Measurements from ENCODE around the gene TRPV6. TPM values are rescaled to one million over a fixed set of nuclear protein-coding genes. Genes with fewer than 3 reads are reported as not detected.

The TRPV6 gene
- total and polyA plus RNA-seq, 9 donors: 0.05 to 0.57 (median 0.09) TPM; not detected in 2

DNA sequence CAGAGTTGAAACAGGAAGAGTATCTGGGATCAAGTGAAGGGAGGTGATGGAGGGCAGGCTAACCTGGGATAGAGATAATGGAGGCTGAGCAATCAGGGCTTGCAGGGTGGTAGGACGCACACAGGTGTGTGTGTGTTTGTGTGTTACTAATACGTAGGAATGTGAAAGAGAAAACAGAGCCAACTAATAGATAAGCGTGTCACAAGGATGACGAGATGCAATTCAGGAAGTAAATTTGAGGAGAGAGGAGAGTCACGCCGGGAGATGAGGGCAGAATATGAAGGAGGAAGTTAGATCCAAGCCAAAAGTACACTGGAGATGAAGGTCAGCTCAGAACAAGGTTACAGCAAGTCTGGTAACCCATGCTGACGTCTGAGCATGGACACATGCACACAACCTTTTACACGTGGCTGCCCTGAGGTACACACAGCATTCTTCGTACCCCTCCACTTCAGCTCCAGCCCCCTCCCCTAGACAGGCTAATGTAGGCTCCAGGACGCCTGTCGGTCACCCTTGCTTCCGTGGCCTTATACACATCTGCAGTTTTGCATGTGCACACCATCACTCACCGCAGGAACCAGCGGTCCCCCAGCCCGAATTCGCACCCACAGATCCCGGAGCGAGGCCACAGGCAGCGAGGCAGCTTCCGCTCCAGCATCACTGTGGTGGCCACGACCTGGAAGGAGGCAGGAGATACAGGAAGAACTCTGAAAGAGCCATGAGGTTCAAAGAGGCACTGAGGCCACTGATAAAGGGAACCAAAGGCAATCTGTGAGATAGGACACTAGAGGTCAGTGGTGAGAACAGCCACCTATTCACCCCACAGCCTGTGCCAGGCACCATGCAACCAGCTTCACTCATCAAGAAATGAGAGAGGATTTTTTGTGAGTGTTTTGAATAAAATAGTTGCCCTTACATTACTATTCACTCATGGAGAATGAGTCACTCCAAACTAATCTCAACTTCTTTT, 23.7 kb upstream of the TRPV6 start:
- Histone ChIP-seq H3K27ac (ENCODE audit: low read length) (no peak overlapping the region), H3K27me3 (ENCODE audit: control insufficient read depth, insufficient read depth, low read length) (peaks cover 4% of the 10 kb centered on the region), H3K4me1 (ENCODE audit: control insufficient read depth, insufficient read depth, low read length) (no peaks in the 10 kb centered on the region), H3K9me3 (replicated peaks; ENCODE audit: control insufficient read depth, low read depth, low read length) (peaks cover 6% of the 10 kb centered on the region), H3K4me3 (ENCODE audit: low read length) (no peak overlapping the region), H3K36me3 (ENCODE audit: control insufficient read depth, insufficient read depth, low read length) (no peaks in the 10 kb centered on the region)
- 76% methylated on average over 19 of the region's 21 CpGs for WGBS (ENCODE audit: insufficient coverage)
- no peak for DNase-seq

DNA sequence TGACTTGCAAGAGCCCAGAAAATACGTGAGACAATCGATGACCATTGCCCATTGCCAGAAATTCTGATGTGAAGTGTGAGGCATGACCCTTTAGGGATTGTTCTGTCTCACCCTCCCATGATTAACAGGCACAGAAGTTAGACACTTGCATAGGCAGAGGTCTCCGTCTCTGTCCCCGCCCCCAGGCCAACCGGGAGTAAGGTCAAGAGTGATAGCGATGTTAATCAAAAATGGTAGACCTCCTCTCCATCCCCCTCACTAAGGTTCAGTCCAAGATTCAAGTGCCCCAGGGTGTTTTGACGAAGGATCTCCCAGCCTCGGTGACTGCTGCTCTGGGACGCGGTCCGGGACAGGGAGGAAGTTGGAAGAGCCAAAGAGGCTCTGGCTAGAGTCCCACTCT, 22.7 kb upstream of the TRPV6 start:
- no peak overlapping the region for H3K27ac ChIP-seq (ENCODE audit: low read length)
- H3K9me3 ChIP-seq (replicated peaks; ENCODE audit: control insufficient read depth, low read depth, low read length): peaks cover 6% of the 10 kb centered on the region
- H3K4me3 ChIP-seq (ENCODE audit: low read length): no peak overlapping the region
- peaks cover 4% of the 10 kb centered on the region for H3K27me3 ChIP-seq (ENCODE audit: control insufficient read depth, insufficient read depth, low read length)
- no peak for DNase-seq
- WGBS (ENCODE audit: insufficient coverage): no CpG with 5 or more reads among the region's 11 CpGs
- H3K36me3 ChIP-seq (ENCODE audit: control insufficient read depth, insufficient read depth, low read length): no peaks in the 10 kb centered on the region
- no peaks in the 10 kb centered on the region for H3K4me1 ChIP-seq (ENCODE audit: control insufficient read depth, insufficient read depth, low read length)

DNA sequence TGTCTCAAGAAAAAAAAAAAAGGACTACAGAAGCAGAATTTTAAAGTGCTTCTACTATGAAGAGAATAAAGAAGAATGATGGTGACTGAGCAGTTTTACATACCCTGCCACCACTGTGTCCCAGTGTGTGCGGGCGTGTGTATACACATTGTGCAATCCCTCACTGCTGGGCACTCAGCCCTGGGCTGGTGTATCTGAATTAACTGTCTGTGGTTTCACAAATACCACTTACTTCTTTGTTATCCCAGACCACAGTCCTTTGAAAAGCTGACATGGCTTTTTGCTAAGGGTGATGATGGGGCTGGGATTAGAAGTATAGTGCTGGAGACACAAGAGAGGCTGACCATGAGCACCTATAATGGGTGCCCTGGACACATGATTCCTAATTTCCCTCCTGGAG, 21.1 kb upstream of the TRPV6 start:
- Histone ChIP-seq H3K27ac (ENCODE audit: low read length) (no peak overlapping the region), H3K36me3 (ENCODE audit: control insufficient read depth, insufficient read depth, low read length) (no peaks in the 10 kb centered on the region), H3K4me1 (ENCODE audit: control insufficient read depth, insufficient read depth, low read length) (no peaks in the 10 kb centered on the region), H3K27me3 (ENCODE audit: control insufficient read depth, insufficient read depth, low read length) (no peaks in the 10 kb centered on the region), H3K4me3 (ENCODE audit: low read length) (no peak overlapping the region), H3K9me3 (replicated peaks; ENCODE audit: control insufficient read depth, low read depth, low read length) (peaks cover 6% of the 10 kb centered on the region)
- no CpG with 5 or more reads among the region's 2 CpGs for WGBS (ENCODE audit: insufficient coverage)
- DNase-seq: no peak

DNA sequence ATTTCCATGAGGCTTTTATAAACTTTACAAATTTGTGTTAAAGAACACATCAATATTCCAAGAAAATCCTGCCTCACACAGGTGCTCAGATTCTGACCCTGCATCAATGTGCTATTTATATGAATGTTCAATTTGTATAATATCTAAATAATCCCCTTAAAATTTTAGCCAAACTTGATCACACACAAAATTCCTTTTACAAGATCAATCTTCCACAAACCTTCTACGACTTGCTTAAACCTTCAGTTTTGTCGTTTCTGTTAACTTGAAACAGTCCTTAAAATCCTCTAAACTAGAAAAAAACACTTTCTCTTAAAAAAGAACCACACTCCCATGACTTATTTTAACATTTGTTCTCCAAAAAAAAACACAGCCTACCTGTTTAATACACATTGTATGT, 20.2 kb upstream of the TRPV6 start:
- Histone ChIP-seq H3K9me3 (replicated peaks; ENCODE audit: control insufficient read depth, low read depth, low read length) (peaks cover 6% of the 10 kb centered on the region), H3K27ac (ENCODE audit: low read length) (no peak overlapping the region), H3K36me3 (ENCODE audit: control insufficient read depth, insufficient read depth, low read length) (no peaks in the 10 kb centered on the region), H3K27me3 (ENCODE audit: control insufficient read depth, insufficient read depth, low read length) (no peaks in the 10 kb centered on the region), H3K4me3 (ENCODE audit: low read length) (no peak overlapping the region), H3K4me1 (ENCODE audit: control insufficient read depth, insufficient read depth, low read length) (no peaks in the 10 kb centered on the region)
- DNase-seq: no peak
- WGBS (ENCODE audit: insufficient coverage): 67% methylated on average over 2 of the region's 2 CpGs

DNA sequence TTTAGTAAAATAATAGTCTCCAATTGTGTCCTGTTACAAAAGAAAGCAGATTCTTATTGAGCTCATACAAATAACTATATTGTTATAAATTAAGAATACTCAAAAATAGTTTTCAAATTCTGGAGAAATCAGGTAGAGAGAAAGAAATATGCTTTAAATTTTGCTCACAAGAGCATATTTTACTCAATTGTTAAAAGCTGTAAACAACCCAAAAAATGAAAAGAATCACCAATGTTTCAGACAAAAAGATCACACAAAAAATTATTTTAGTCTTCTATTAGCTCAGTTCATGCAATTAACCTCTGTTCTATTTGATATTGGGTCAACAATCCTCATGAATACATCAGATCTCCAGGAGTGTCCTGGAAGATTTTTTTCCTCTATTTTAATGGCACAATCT, 18.6 kb upstream of the TRPV6 start:
- DNase-seq: no peak
- Histone ChIP-seq H3K4me1 (ENCODE audit: control insufficient read depth, insufficient read depth, low read length) (no peaks in the 10 kb centered on the region), H3K36me3 (ENCODE audit: control insufficient read depth, insufficient read depth, low read length) (no peaks in the 10 kb centered on the region), H3K27ac (ENCODE audit: low read length) (no peak overlapping the region), H3K9me3 (replicated peaks; ENCODE audit: control insufficient read depth, low read depth, low read length) (peaks cover 6% of the 10 kb centered on the region), H3K4me3 (ENCODE audit: low read length) (no peak overlapping the region), H3K27me3 (ENCODE audit: control insufficient read depth, insufficient read depth, low read length) (no peaks in the 10 kb centered on the region)

DNA sequence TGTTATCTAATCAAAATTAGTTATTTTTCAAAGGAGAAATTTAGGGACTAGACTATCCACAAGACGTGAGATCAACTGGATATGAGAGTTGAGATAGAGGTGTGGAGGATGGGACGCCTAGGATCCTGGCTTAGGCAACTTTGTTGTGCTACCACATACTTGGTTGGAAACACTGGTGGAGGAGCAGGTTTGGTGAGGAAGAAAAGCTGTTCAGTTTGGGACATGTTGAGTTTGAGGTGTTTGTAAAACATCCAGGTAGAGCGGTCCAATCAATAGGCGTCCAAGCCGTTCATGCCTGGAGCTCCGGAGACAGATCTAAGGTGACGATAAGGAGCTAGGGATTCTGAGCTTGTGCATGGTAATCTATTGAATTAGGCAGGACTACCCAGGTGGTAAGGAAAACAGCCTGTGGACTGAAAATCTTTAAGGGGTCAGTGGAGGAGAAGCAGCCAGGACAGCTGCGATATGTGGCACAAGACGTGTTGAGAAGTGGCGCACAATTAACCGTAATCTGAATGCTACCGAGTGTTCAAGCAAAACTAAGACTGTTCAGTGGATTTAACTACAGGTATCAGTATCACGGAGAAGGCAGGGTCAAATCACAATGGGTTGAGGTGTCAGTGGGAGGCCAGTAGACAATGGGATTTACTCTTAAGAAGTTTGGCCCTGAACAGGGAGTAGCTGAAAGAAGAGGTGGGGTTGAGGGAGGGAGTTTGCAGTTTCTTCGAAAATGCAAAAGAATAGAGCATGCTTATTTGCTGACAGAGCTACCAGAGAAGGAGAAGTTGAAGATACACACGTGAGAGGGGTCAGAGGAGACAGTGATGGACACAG, 16.1 kb upstream of the TRPV6 start:
- DNase-seq: no peak
- no peaks in the 10 kb centered on the region for H3K27me3 ChIP-seq (ENCODE audit: control insufficient read depth, insufficient read depth, low read length)
- peaks cover 6% of the 10 kb centered on the region for H3K9me3 ChIP-seq (replicated peaks; ENCODE audit: control insufficient read depth, low read depth, low read length)
- no peak overlapping the region for H3K27ac ChIP-seq (ENCODE audit: low read length)
- no peaks in the 10 kb centered on the region for H3K36me3 ChIP-seq (ENCODE audit: control insufficient read depth, insufficient read depth, low read length)
- H3K4me1 ChIP-seq (ENCODE audit: control insufficient read depth, insufficient read depth, low read length): no peaks in the 10 kb centered on the region
- 76% methylated on average over 15 of the region's 15 CpGs for WGBS (ENCODE audit: insufficient coverage)
- H3K4me3 ChIP-seq (ENCODE audit: low read length): no peak overlapping the region

DNA sequence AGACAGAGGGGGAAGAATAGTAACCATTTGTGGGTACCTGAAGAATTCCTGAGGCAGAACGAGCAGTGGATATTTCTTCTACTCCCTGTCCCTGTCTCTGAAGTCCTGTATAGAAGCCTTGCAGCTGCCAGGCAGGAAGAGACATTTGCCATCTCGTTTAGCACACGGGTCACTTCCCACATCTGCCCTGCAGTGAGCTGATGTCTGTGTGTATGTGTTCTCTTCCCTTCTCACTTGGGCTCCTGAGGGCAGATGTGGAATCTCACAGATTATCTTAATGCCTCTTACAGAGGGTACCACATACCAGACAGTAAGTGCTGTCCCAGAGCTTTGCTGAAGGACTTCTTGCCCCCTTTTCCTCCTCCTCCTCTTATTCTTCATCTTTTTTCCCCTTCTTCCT, 14.1 kb upstream of the TRPV6 start:
- Histone ChIP-seq H3K27ac (ENCODE audit: low read length) (no peak overlapping the region), H3K27me3 (ENCODE audit: control insufficient read depth, insufficient read depth, low read length) (no peaks in the 10 kb centered on the region), H3K4me3 (ENCODE audit: low read length) (no peak overlapping the region), H3K36me3 (ENCODE audit: control insufficient read depth, insufficient read depth, low read length) (no peaks in the 10 kb centered on the region), H3K9me3 (replicated peaks; ENCODE audit: control insufficient read depth, low read depth, low read length) (peaks cover 4% of the 10 kb centered on the region), H3K4me1 (ENCODE audit: control insufficient read depth, insufficient read depth, low read length) (no peaks in the 10 kb centered on the region)
- 0% methylated on average over 1 of the region's 3 CpGs for whole genome bisulfite sequencing (ENCODE audit: insufficient coverage)
- no peak for DNase-seq

DNA sequence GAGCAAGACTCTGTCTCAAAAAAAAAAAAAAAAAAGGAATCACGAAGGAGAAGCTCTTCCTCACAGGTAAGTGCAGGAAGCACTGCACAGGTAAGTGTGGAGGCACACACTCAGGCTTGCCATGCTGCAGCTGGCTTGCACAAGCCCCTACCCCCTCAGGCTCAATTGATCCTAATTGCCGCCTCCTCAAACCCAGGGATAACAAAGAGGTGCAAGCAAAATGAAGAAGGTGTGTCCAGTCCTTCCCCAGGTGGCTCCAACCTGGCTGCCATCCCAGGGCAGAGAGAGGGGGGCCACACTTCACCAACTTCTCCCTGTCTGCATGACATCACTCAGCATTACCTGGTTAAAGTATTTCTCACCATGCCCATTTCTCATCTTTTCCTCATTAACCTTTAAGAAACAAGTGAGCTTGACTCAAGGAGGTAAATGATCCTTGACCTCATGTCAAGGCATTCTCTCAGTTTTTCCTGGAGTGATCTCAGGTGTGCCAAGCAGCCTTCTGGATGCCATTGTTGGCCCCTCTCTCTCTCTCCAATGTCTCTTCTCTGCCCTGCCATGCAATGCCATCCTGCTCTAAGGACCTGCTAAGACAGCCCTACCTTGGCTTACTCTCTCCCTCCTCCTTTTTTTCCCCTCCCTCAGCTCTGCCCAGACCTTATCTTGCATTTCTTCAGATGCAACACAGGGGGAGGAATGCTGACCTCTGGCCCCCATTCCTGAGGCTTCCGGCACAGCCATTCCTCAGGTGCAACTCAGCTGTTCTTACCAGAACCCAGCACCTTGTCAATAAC, 13.0 kb upstream of the TRPV6 start:
- H3K4me3 ChIP-seq (ENCODE audit: low read length): no peak overlapping the region
- H3K4me1 ChIP-seq (ENCODE audit: control insufficient read depth, insufficient read depth, low read length): no peaks in the 10 kb centered on the region
- WGBS (ENCODE audit: insufficient coverage): 60% methylated on average over 1 of the region's 3 CpGs
- no peaks in the 10 kb centered on the region for H3K9me3 ChIP-seq (replicated peaks; ENCODE audit: control insufficient read depth, low read depth, low read length)
- no peaks in the 10 kb centered on the region for H3K27me3 ChIP-seq (ENCODE audit: control insufficient read depth, insufficient read depth, low read length)
- DNase-seq: no peak
- no peaks in the 10 kb centered on the region for H3K36me3 ChIP-seq (ENCODE audit: control insufficient read depth, insufficient read depth, low read length)
- no peak overlapping the region for H3K27ac ChIP-seq (ENCODE audit: low read length)

DNA sequence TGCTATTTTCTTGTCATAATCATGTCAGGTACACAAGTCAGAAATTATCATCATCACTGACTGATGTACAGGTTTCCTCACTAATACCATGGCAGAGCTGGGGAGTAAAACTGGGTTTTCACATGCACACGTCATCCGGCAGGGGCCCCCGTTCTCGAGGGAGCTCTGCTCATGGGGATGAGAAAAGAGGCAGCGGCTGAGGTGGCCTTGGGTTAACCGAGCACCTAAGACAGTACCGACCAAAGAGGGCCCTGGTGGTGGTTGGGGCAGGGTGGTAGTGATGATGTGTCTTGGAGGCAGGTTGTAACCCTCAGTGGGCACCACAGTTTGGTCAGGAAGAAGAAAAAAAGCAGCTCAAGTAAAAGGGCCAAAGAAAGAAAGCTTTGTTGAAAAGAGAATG, 12.1 kb upstream of the TRPV6 start:
- no peaks in the 10 kb centered on the region for H3K36me3 ChIP-seq (ENCODE audit: control insufficient read depth, insufficient read depth, low read length)
- H3K27me3 ChIP-seq (ENCODE audit: control insufficient read depth, insufficient read depth, low read length): no peaks in the 10 kb centered on the region
- no peak overlapping the region for H3K4me3 ChIP-seq (ENCODE audit: low read length)
- no peak for DNase-seq
- H3K4me1 ChIP-seq (ENCODE audit: control insufficient read depth, insufficient read depth, low read length): no peaks in the 10 kb centered on the region
- WGBS (ENCODE audit: insufficient coverage): 83% methylated on average over 7 of the region's 7 CpGs
- H3K27ac ChIP-seq (ENCODE audit: low read length): no peak overlapping the region
- no peaks in the 10 kb centered on the region for H3K9me3 ChIP-seq (replicated peaks; ENCODE audit: control insufficient read depth, low read depth, low read length)

Measured in muscle of leg (tissue), 11 donors.